NCI-H146 (cell line): ENCODE measurements around the gene TSBP1.

Experiments
- DNase-seq: peaks from one replicate; lab custom pipeline; 2025; lab: John Stamatoyannopoulos, UW

Gene TSBP1

GRCh38 chr6:32371803-32372202 lies at the start of gene TSBP1:
TSBP1 (minus strand) TSS chr6:32371903; CDS start chr6:32371706, 197 bp downstream.
- no peak for DNase-seq

DNA sequence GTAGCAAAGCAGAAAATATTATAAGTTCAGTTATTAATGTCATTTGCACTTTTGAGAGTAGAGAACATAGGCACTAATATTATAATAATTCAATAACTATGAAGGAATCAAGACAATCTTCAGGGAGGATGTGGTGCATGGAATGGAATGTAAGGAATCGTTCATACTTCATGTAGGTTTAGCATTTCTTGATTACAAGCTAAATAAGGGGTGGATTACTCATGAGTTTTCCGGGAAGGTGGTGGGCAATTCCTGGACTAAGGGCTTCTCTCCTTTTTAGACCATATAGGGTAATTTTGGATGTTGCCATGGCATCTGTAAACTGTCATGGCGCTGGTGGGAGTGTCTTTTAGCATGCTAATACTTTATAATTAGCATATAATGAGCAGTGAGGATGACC lies 44.3 kb upstream of the TSBP1 start:
- no peak for DNase-seq

- peak; percentile 34 for DNase-seq
Measured at GRCh38 chr6:32415521-32416019, 43.9 kb upstream of the TSBP1 start.

GRCh38 chr6:32413427-32414047 lies 41.8 kb upstream of the TSBP1 start:
- DNase-seq: peak; percentile 46

DNA sequence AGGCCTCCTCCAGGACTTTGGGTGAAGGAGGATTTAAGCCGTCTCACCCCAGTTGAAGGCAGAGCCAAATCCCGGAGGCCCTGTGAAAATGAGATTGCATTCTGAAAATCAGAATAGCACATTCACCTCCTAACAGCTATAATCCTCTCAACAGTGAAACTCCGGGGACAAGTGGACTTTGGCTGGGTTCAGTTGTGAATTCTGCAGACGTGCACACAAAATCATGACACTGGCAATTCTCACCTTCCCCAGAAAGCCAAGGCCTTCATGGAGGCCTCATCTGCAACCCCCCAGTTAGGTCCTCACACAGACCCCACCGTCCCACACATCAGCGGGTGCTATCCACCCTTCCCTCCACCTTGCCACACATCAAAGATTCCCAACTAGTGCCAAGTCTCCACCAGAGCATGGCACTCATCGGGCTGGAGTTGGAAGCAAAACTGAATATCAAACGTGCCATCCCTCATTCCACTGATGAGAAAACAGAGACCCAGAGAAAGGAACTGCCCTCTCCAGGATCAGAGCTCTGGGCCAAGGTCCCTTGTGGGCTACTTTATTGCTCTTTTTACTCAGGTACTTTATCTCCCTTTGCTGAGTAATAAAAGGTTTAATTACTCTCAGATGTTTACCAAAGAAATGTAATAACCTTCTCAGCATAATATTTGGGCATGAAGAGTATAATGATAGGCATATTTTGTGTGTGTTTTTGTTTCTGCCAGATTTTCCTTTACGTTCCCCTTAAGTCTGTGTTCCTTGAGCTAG lies 40.0 kb upstream of the TSBP1 start:
- DNase-seq: no peak

- DNase-seq: no peak
Measured at GRCh38 chr6:32410906-32411305, 39.2 kb upstream of the TSBP1 start.

DNA sequence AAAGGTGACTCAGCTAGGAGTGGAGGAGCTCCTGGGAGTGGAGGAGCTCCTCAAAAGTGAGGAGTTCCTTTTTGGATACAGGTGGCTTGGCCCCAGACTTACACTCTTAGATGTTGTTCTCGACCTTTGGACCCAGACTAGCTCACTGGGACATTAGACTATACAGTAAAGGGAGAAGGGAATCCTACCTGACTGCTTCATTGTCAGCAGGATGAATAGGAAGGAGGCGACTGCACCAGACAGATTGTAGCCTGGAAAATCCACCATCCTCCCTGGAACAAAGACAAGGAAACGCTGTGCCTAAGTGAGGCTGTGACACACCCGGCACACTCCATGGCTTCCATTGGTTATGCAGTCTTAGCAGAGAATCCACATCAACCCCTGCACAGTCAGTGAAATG lies 35.2 kb upstream of the TSBP1 start, which contains the start of gene BTNL2:
BTNL2 (minus strand) TSS at position 325 of the 400 bp plus-strand sequence; CDS start at position 267, 58 bp downstream.
- no peak for DNase-seq

- no peak for DNase-seq
Measured at GRCh38 chr6:32406197-32406596, 34.5 kb upstream of the TSBP1 start.

DNA sequence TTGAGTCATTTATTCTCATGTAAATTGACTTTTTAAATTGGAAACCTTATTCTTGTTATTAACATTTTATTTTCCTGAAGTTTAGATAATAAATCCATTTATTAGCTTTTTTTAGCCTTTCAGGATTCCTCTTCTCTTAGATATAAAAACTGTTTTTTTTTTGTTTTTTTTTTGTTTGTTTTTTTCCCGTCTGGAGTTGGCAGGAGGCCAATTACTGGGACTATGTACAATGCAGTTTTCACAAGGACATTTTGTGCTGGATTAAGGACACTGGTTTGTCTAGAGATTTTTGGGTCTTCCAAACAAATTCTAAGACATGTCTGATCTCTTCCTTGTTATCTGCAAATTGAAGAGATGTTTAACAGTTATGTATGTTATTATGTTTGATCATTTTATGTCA lies 34.0 kb upstream of the TSBP1 start:
- DNase-seq: no peak

- DNase-seq: no peak
Measured at GRCh38 chr6:32402812-32403211, 31.1 kb upstream of the TSBP1 start.

GRCh38 chr6:32401284-32401963 lies 29.7 kb upstream of the TSBP1 start:
- DNase-seq: no peak

DNA sequence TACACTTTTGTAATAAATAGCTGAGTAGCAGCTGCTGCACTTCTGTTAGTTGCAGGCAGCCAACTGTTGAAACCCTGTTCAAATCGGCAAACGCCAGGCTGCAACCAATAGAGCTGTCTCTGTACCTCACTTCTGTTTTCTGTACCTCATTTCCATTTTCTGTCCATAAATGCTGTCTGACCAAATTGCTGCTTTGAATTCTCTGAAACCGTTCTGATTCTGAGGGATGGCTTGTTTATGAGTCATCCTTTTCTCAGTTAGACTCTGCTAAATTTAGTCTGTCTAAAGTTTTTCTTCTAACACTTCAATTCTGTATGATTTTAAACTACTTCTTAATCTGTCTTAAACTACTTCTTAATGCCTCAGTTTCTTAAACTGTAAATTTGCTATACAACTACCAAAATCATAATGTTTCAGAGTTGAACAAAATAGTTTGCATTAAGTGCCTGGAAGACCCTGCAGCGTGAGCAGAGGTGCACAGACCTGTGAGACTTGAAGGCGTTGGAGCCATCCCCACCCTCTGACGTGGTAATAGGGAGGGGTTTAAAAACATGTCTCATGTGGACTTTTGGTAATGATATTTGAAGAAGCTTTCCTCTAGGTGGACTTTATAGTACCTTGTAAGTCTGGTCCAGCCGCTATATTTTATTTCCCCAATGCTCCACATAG lies 25.7 kb upstream of the TSBP1 start:
- DNase-seq: no peak

- no peak for DNase-seq
Measured at GRCh38 chr6:32396028-32396427, 24.3 kb upstream of the TSBP1 start.

DNA sequence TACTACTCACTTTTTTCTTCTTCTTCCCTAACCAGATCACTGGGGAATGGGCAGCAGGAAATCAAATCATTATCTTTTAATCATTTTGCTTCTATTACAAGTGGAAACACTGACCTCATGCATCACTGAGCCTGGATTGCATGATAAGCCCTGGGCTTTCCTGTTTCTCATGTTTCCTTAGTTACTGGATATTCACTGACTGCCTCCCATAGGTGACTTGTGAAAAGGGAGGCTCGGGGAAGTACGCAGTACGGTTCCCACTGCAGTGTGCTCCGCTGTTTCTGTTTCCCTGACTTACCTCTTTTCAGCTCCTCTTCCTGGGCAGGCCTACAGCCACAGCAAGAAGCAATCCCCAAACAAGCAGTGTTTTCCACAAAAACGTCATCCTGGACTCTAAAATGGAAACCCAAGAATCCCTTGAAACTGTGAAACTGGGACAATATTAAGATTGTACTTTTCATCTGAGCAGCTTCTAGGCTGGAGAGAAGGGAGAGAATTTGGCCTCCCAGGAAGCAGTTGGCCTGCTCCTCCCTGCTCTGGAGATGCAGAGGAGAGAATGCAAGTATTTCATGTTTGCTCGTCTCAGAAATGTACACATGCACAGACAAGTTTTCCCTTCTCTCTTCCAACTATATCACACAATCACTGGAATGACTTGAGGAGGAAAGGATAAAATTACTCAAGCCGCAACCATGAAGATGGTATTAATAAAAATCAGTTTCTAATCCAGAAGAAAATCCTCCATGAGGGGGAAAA lies 22.1 kb upstream of the TSBP1 start:
- no peak for DNase-seq

DNA sequence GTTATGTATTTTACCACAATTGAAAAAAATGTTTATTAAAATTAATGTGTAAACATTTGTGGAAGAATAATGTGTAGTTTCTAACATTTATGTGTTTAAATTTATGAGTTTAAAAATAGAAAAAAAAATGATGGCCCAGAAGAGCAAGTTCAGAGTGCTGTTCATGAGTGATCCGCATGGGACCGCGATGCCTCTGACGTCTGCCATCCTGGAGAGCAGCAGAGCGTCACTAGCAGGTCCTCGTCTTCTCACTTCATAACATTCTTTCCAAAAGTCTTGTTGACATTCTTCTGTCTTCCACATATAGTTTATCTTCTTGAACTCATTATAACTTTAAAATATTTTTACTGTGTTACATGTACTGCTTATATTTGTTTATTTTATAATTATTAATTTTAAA lies 19.8 kb upstream of the TSBP1 start:
- DNase-seq: no peak

- no peak for DNase-seq
Measured at GRCh38 chr6:32387589-32388340, 16.1 kb upstream of the TSBP1 start.

DNA sequence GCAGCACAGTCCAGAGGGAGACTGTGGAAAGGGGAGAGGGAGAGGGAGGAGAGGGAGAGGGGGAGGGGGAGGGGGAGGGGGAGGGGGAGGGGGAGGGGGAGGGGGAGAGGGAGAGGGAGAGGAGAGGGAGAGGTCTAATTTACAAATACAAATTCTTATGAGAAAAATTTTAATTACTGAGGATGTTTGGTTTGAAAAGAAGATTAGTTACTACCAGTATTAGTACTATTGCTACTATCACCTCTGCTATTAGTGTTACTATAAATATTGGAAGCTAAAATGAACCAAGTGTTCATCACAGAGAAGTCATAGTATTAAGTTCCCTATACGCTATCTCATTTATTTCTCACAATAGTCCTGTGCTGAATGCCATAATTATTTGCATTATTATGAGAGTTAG lies 14.3 kb upstream of the TSBP1 start:
- no peak for DNase-seq

- DNase-seq: no peak
Measured at GRCh38 chr6:32382757-32383420, 11.2 kb upstream of the TSBP1 start.

DNA sequence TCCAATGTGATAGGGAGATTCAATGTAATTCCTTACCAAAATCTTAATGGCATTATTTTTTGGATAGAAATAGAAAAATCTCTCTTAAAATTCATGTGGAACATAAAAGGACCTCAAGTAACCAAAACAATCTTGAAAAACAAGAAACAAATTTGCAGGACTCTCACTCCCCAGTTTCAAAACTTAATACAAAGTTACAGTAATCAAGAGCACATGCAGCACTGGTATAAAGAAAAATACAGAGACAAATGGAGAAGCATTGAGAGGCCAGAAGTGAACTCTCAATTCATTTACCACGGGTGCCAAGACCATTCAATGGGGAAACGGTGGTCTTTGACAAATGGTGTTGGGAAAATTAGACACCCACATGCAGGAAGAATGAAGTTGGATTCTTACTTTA lies 7.8 kb upstream of the TSBP1 start:
- DNase-seq: no peak
